ACC112 (cell line): ENCODE data around the gene RPLP2.

Experiments
- H2AFZ ChIP-seq: fragments of 200-600 bp; sonication (generic); one replicate; pipeline ENCODE4 v1.6.0; 2017; ENCODE audit warnings: antibody characterized with exemption, low read length; ENCODE audit not compliant: unreplicated experiment
- H3K27ac ChIP-seq: fragments of 200-600 bp; sonication (generic); 2 replicates; pipeline ENCODE4 v1.5.1; 2014; ENCODE audit warnings: low read depth, mild to moderate bottlenecking, antibody characterized with exemption, low read length, moderate library complexity
- H3K27me3 ChIP-seq: fragments of 200-600 bp; sonication (generic); 2 replicates; pipeline ENCODE4 v1.6.1; 2014; ENCODE audit warnings: mild to moderate bottlenecking, antibody characterized with exemption, low read length, moderate library complexity, mixed read lengths; ENCODE audit not compliant: insufficient read depth
- H3K36me3 ChIP-seq: fragments of 200-600 bp; sonication (generic); 2 replicates; pipeline ENCODE4 v1.6.1; 2016; ENCODE audit warnings: mild to moderate bottlenecking, antibody characterized with exemption, low read length, moderate library complexity, mixed read lengths; ENCODE audit not compliant: insufficient read depth
- H3K4me1 ChIP-seq: fragments of 200-600 bp; sonication (generic); one replicate; pipeline ENCODE4 v1.6.1; 2016; ENCODE audit warnings: low read length, mixed read lengths; ENCODE audit not compliant: insufficient read depth, unreplicated experiment, control insufficient read depth
- H3K4me3 ChIP-seq: fragments of 200-600 bp; sonication (generic); 2 replicates; pipeline ENCODE4 v1.5.1; 2014; ENCODE audit warnings: mild to moderate bottlenecking, low read depth, low read length
- H3K79me2 ChIP-seq: fragments of 200-600 bp; sonication (generic); one replicate; pipeline ENCODE4 v1.6.0; 2016; ENCODE audit warnings: low read length; ENCODE audit not compliant: control insufficient read depth, unreplicated experiment, insufficient read depth

Gene RPLP2

DNA sequence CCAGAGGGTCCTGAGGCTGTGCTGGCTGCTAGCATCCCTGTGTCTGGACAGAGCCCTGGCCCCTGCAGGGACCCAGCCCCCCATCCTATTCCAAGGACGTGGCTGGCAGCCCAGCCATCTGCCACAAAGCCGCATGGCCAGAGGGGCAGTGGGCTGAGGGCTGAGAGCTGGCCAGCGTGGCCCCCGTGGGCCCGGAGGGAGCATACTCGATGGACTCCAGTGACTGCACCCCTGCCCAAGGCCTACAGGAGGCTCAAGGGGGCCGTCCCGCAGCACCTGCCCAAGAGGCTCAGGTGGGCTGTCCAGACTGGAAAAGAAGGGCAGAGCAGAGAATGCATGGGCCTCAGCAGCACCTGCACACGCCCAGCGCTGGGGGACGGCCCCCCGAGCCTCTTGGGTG, 46.0 kb downstream of the RPLP2 start:
- H3K36me3 ChIP-seq: no peaks in the 10 kb centered on the region
- peaks cover 19% of the 10 kb centered on the region for H3K4me1 ChIP-seq
- H3K27me3 ChIP-seq: no peaks in the 10 kb centered on the region
- H3K4me3 ChIP-seq: no peak overlapping the region
- H3K27ac ChIP-seq: no peak overlapping the region
- H2AFZ ChIP-seq: no peak overlapping the region
- peaks cover 7% of the 10 kb centered on the region for H3K79me2 ChIP-seq

DNA sequence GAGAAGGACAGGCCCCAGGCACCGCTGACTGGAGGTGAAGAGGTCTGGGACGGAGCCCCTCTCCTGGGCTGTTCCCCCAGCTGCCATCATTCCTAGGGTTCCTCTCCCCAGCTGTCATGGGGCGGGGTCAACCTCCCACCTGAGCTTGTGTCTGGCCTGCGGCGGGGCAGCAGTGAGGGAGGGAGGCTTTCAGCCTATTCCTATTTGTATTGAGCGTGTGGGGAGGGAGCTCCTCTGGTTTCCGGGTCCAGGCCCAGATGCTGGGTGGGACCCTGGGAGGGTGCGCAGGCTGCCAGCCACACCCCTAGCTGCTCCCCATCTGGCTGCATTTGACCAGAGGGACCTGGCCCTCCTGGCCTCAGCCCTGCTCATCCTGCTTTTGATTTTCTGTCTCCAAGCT, 46.6 kb downstream of the RPLP2 start:
- Histone ChIP-seq H3K4me1 (peaks cover 16% of the 10 kb centered on the region), H3K27ac (no peak overlapping the region), H3K36me3 (no peaks in the 10 kb centered on the region), H3K27me3 (no peaks in the 10 kb centered on the region), H2AFZ (no peak overlapping the region), H3K4me3 (no peak overlapping the region), H3K79me2 (peaks cover 4% of the 10 kb centered on the region)

DNA sequence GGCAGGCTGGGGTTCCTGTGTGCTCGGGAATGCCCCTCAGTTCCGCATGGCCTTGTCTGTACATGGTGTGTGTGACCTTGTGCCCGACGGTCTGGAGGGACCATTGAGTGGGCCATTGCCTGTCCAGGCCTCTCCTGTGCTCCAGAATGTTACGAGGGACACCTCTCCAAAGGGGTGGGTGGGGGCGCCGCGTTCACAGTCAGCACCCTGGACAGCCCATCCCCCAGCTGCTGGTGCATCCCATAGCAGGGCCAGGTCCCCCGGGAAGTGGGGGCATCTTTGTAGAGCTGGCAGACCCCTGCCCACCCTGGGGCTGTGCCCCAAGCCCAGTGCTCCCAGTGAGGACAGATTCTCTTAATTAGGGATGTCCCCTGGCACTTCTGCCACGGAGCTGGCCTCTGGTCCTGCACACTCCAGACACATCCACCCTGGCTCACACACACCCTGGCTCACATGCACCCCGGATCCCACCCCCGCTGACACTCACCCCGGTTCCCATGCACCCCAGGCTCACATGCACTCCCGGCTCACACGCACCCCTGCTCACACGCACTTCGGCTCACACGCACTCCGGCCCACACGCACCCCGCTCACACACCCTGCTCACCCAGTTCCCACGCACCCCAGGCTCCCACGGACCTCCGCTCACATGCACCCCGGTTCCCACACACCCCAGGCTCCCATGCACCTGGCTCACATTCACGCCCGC, 48.4 kb downstream of the RPLP2 start:
- H3K27me3 ChIP-seq: no peaks in the 10 kb centered on the region
- H3K4me1 ChIP-seq: peaks cover 16% of the 10 kb centered on the region
- H3K4me3 ChIP-seq: no peak overlapping the region
- H3K27ac ChIP-seq: no peak overlapping the region
- peaks cover 4% of the 10 kb centered on the region for H3K79me2 ChIP-seq
- H3K36me3 ChIP-seq: no peaks in the 10 kb centered on the region
- no peak overlapping the region for H2AFZ ChIP-seq

DNA sequence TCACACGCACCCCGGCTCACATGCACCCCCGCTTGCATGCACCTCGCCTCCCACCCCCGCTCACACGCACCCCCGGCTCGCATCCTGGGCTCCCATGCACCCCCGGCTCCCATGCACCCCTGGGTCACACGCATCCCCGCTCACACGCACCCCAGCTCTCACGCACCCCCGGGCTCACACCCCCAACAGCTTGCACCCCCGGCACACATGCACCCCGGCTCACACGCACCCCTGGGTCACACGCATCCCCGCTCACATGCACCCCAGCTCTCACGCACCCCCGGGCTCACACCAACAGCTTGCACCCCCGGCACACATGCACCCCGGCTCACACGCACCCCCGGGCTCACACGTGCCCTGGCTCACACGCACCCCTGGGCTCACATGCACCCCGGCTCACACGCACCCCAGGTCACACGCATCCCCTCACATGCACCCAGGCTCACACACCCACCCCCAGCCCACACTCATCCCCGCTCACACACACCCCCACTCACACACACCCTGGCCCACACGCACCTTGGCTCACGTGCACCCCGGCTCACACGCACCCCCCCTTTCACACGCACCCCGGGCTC, 49.1 kb downstream of the RPLP2 start:
- no peaks in the 10 kb centered on the region for H3K36me3 ChIP-seq
- H2AFZ ChIP-seq: no peak overlapping the region
- no peak overlapping the region for H3K4me3 ChIP-seq
- H3K4me1 ChIP-seq: peaks cover 16% of the 10 kb centered on the region
- H3K27me3 ChIP-seq: no peaks in the 10 kb centered on the region
- H3K27ac ChIP-seq: no peak overlapping the region
- peaks cover 4% of the 10 kb centered on the region for H3K79me2 ChIP-seq

DNA sequence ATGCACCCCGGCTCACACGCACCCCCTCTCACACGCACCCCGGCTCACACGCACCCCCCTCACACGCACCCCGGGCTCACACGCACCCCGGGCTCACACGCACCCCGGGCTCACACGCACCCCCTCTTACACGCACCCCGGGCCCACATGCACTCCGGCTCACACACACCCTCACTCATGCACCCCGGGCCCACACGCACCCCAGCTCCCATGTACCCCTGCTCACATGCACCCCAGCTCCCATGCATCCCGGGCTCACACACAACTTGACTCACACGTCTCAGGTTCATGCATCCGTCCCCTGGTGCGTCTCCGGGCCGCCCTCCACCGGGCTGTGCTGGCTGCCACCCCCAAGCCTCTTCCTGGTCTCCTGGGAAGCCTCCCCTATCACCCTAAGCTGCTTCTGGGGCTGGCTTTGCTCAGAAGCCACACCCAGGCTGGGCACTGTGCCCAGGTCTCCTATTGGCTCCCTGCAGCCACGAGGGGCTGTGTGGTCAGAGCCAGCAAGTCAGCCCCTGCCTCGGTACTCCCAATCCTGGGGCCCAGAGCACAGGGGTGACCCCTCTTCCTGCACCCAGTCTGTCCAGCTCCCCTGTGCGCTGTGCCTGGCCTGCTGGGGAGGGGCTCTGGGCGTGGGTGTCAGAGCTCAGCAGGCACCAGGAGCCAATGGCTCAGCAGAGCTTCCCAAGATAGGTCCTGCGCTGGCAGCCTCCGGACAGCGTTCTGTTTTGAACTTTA, 49.8 kb downstream of the RPLP2 start:
- Histone ChIP-seq H3K79me2 (peaks cover 4% of the 10 kb centered on the region), H3K36me3 (no peaks in the 10 kb centered on the region), H3K27ac (peak overlapping the region; percentile 10; the same call in 1 of the 2 replicates), H3K4me1 (peaks cover 16% of the 10 kb centered on the region), H3K4me3 (0 out of 2 replicates have a peak overlapping the region, but pooled peaks have one; percentile 9), H2AFZ (no peak overlapping the region), H3K27me3 (no peaks in the 10 kb centered on the region)

DNA sequence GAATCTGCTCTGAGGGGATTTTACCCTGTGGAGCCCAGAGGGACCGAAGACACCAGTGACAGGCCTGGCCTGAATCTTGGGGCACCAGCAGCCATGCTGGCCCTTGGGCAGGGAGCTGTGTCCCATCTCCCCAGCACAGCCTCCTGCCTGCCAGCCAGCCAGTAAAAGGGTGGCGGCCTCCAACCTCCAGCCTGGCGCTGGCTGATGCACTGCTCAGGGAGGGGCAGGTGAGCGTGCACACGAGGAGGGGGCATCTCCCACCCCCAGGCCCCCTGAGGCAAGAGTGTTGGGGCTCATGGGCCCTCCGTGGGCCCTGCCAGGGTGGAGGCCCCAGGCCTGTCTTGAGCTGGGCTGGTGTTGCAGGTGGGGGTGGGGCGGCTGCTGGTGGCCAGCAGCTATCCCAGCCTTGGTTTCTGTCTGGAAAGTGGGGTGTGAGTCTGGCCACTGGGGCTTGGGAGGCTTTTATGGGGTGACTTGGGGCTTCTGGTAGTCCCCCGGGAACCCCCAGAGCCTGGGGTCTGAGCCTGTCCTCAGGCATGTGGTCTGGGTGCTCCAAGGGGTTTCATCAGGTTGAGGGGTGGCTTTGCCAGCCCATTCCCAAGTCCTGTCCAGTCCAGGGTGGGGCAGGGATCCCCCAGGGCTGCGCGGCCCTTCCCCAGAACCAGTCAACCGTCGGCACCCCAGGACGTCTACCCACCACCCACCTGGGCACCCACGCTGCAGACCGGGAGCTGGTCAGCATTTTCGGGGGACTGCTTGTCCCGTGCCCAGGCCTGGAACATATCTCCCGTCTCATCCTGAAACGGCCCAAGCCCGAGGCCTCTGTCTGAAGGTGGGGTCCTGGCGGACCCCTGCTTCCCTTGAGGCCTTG, 50.7 kb downstream of the RPLP2 start:
- H2AFZ ChIP-seq: no peak overlapping the region
- H3K4me1 ChIP-seq: peaks cover 16% of the 10 kb centered on the region
- H3K4me3 ChIP-seq: 0 out of 2 replicates have a peak overlapping the region, but pooled peaks have one; percentile 9
- H3K36me3 ChIP-seq: no peaks in the 10 kb centered on the region
- H3K79me2 ChIP-seq: peaks cover 4% of the 10 kb centered on the region
- no peaks in the 10 kb centered on the region for H3K27me3 ChIP-seq
- peak overlapping the region; percentile 10; the same call in 1 of the 2 replicates for H3K27ac ChIP-seq

DNA sequence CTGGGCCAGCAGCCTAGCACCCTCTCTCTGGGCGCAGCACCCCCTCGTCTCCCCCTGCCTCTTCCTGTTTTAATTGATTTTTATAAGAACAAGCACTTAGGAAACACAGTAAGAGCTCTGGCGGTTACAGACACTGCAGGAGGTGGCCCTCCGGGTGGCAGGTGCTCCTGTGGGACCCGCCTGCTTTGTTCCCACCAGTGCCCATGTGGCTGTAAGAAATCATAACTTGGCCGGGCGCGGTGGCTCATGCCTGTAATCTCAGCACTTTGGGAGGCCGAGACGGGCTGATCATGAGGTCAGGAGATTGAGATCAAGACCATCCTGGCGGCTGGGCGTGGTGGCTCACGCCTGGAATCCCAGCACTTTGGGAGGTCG, 51.3 kb downstream of the RPLP2 start:
- no peak overlapping the region for H3K27ac ChIP-seq
- H2AFZ ChIP-seq: no peak overlapping the region
- no peaks in the 10 kb centered on the region for H3K36me3 ChIP-seq
- H3K4me1 ChIP-seq: peaks cover 16% of the 10 kb centered on the region
- H3K27me3 ChIP-seq: no peaks in the 10 kb centered on the region
- H3K4me3 ChIP-seq: no peak overlapping the region
- peaks cover 4% of the 10 kb centered on the region for H3K79me2 ChIP-seq

DNA sequence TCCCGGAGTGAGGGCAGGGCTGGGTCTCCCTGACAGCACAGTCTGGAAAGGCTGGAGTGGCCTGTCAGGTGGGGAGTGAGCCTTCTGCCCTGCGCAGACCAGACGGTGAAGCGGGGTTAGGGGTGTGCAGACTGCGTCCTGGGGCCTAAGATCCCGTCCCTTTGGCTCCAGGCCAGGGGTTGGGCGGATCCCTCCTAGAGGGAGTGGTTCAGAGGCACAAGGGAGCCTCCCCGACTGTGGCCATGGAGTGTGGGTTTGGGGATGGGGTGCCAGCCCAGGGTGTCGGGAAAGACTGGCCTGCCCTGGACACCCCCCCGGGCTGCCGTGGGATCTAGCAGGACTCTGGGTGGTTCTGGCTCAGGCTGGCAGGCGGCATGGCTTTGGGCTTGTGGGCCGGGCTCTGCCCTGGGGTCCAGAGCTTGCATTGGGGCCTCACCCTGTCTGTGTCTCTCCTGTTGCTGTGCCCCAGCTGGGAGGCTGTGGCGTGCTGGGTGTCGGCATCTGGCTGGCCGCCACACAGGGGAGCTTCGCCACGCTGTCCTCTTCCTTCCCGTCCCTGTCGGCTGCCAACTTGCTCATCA, 52.4 kb downstream of the RPLP2 start:
- Histone ChIP-seq H3K79me2 (peaks cover 4% of the 10 kb centered on the region), H2AFZ (no peak overlapping the region), H3K4me1 (peaks cover 16% of the 10 kb centered on the region), H3K36me3 (no peaks in the 10 kb centered on the region), H3K4me3 (no peak overlapping the region), H3K27me3 (no peaks in the 10 kb centered on the region), H3K27ac (no peak overlapping the region)
